ENCODE measurements around the gene FBXW2. TPM values are rescaled to one million over a fixed set of nuclear protein-coding genes. Genes with fewer than 3 reads are reported as not detected.

FBXW2 gene
- total RNA-seq, 2 experiments from 2014 or later, result 90.0 to 90.9 TPM

DNA sequence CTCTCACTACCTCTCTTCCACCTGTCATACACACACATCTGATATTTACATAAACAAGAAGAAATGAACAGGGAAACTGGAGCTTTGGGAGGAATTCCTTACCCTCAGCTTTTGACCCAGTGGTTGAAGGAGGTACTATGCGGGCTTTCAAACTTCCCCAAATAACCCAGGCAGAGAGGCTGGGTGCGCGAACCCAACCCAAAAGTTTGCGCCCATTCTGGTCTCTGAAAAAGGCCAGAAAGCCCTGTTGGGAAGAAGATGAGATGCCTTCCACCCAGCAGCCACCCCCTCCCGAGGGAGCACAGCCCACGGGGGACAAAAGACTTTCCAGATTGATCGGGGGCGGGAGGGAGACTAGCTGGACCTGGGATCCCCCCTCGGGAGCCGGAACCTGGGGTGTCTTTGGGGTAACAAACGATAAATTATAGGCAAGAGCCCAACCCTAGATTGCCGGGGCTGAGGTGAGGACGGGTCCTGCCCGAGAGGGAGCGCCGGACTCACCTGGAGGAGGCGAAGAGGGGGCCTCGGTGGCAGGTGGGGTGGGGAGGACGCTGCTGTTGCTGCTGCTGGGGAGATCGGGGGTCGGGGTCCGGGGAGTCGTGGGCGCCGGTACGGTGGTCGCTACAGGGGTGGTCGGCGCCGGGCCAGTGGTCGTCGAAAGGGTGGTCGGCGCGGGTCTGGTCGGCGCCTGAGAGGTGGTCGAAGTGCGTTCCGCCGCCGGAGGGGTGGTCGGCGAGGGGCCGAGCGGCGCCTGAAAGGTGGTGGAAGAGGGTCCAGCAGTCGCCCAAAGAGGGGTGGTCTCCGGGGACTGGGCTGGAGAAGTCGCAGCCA lies 79.7 kb downstream of the FBXW2 start:
- Mint-ChIP-seq H3K36me3 (ENCODE audit: low read depth) (no peaks in the 10 kb centered on the region), H3K27ac (peak overlapping the region; percentile 70), H3K4me1 (ENCODE audit: low read depth) (peaks cover 43% of the 10 kb centered on the region), H3K9me3 (ENCODE audit: insufficient read depth) (no peaks in the 10 kb centered on the region), H3K4me3 (peak overlapping the region; percentile 84), H3K27me3 (ENCODE audit: low read depth) (no peaks in the 10 kb centered on the region)
- no peak for DNase-seq
- ATAC-seq, result no peak
- POLR2A ChIA-PET, result interaction anchor here (0.6 to 0.9 kb wide), 2 partner anchors 134 to 776 kb away, joined by 3 to 5 read pairs; partner anchors contain the start of gene CDK5RAP2
- CTCF ChIA-PET, result interaction anchor here (0.8 to 1.4 kb wide), 2 partner anchors 16 to 346 kb away, joined by 3 read pairs; no protein-coding TSS in a partner anchor

DNA sequence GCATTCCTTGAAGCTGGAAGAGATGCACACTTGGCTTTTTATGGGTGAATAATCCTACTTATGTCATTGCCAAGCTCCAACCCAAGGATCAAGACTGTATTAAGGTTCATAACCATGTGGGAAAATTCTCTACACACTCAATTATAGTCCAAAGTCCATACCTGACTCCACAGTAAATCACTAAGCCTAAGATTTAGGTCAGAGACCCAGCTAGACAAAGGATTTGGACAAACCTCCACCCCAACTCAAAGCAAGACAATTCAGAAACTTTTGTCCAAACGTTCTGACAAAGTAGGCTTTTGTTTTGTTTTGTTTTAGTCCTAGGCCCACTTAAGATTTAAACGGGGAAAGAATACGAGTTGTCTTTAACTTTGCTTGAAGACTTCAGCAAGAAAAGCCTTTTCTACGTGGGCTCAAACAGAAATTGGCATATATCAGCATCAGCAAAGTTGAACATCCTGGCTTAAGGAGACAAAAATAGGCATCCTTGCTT lies 80.6 kb downstream of the FBXW2 start:
- CTCF ChIA-PET, result interaction anchor here (0.8 to 1.4 kb wide), 3 partner anchors 17 to 347 kb away, joined by 3 to 9 read pairs (median 3); no protein-coding TSS in a partner anchor
- POLR2A ChIA-PET, result interaction anchor here (0.5 to 0.9 kb wide), 3 partner anchors 133 to 777 kb away, joined by 3 to 5 read pairs (median 3); partner anchors contain the start of gene CDK5RAP2
- Mint-ChIP-seq H3K27ac (peak overlapping the region; percentile 70), H3K36me3 (ENCODE audit: low read depth) (no peaks in the 10 kb centered on the region), H3K27me3 (ENCODE audit: low read depth) (no peaks in the 10 kb centered on the region), H3K4me1 (ENCODE audit: low read depth) (peaks cover 43% of the 10 kb centered on the region), H3K9me3 (ENCODE audit: insufficient read depth) (no peaks in the 10 kb centered on the region), H3K4me3 (peak overlapping the region; percentile 84)
- no peak for DNase-seq
- ATAC-seq, result no peak

GRCh38 chr9:120711841-120712538 lies 81.2 kb downstream of the FBXW2 start:
- CTCF ChIA-PET, result interaction anchor here (0.5 to 1.5 kb wide), 4 partner anchors 18 to 364 kb away, joined by 3 to 9 read pairs (median 4); no protein-coding TSS in a partner anchor
- Mint-ChIP-seq H3K9me3 (ENCODE audit: insufficient read depth) (no peaks in the 10 kb centered on the region), H3K27ac (peak overlapping the region; percentile 47), H3K4me3 (peak overlapping the region; percentile 84), H3K27me3 (ENCODE audit: low read depth) (no peaks in the 10 kb centered on the region), H3K36me3 (ENCODE audit: low read depth) (no peaks in the 10 kb centered on the region), H3K4me1 (ENCODE audit: low read depth) (peaks cover 43% of the 10 kb centered on the region)
- DNase-seq, result no peak
- POLR2A ChIA-PET, result interaction anchor here (0.5 kb wide), 1 partner anchor 212 kb away, joined by 3 read pairs; no protein-coding TSS in a partner anchor
- ATAC-seq, result no peak

DNA sequence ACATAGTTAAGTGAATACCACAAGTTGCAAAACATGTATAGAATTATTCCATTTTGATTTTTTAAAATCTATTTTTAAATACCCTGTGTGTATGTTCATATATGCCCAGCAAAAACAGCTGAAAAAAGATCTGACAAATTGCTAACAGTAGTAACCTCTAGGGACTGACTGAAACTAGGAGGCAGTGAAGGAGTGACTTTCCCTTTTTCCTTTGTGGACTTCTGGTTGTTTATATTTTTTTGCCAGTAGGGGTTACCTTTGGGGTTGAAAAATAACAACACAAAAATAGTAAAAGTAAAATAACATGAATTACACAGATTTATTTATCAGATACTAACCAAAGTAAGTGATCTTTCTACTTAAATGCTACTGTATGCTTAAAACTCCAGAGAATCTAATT lies 81.9 kb downstream of the FBXW2 start:
- Mint-ChIP-seq H3K27me3 (ENCODE audit: low read depth) (no peaks in the 10 kb centered on the region), H3K27ac (no peak overlapping the region), H3K9me3 (ENCODE audit: insufficient read depth) (no peaks in the 10 kb centered on the region), H3K4me1 (ENCODE audit: low read depth) (peaks cover 43% of the 10 kb centered on the region), H3K36me3 (ENCODE audit: low read depth) (no peaks in the 10 kb centered on the region), H3K4me3 (no peak overlapping the region)
- ChIA-PET CTCF (interaction anchor here (0.5 to 1.5 kb wide), 2 partner anchors 30 to 365 kb away, joined by 3 to 5 read pairs; no protein-coding TSS in a partner anchor), POLR2A (no interaction called here)
- no peak for ATAC-seq
- DNase-seq, result no peak

DNA sequence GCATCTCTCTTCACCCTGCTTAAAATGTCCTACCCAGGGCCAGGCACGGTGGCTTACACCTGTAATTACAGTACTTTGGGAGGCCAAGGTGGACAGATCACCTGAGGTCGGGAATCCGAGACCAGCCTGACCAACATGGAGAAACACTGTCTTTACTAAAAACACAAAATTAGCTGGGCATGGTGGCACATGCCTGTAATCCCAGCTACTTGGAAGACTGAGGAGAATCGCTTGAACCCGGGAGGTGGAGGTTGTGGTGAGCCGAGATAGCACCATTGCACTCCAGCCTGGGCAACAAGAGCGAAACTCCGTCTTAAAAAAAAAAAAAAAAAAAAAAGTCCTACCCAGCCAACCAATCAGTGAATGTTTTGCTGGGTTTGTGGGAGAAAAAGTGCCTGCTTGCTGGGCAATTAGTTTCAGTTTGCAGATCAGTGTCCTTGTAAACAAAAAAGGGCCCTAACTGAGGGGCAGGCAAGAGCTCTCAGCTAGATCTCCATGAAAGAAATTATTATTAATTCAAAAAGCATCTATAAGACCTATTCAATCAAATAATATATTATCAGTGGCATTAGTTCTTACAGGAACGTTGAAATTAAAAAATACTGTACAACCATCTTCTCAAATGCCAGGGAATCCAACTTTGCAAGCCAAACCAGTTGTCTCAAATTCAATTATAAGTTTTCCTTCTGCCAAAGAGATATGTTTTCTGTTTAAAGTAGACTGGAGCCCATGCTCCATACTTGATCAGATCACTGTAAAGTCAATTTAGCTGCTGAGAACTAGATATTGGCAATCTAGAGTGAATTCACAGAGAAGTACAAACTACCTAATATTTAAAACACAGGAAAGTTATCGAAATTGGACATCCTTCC lies 82.9 kb downstream of the FBXW2 start:
- H3K4me1 Mint-ChIP-seq (ENCODE audit: low read depth), result peaks cover 43% of the 10 kb centered on the region
- ATAC-seq (no peak), DNase-seq (peak; percentile 39)
- no peaks in the 10 kb centered on the region for H3K9me3 Mint-ChIP-seq (ENCODE audit: insufficient read depth)
- no peaks in the 10 kb centered on the region for H3K27me3 Mint-ChIP-seq (ENCODE audit: low read depth)
- POLR2A ChIA-PET, result interaction anchor here (0.6 kb wide), 1 partner anchor 71 kb away, joined by 3 read pairs; no protein-coding TSS in a partner anchor
- H3K4me3 Mint-ChIP-seq, result peak overlapping the region; percentile 62
- CTCF ChIA-PET, result interaction anchor here (1.5 kb wide), 2 partner anchors 11 to 366 kb away, joined by 3 read pairs; no protein-coding TSS in a partner anchor
- no peaks in the 10 kb centered on the region for H3K36me3 Mint-ChIP-seq (ENCODE audit: low read depth)
- peak overlapping the region; percentile 68 for H3K27ac Mint-ChIP-seq

GRCh38 chr9:120708526-120709224 lies 84.5 kb downstream of the FBXW2 start:
- Mint-ChIP-seq H3K4me1 (ENCODE audit: low read depth) (peaks cover 39% of the 10 kb centered on the region), H3K36me3 (ENCODE audit: low read depth) (peaks cover 2% of the 10 kb centered on the region), H3K27ac (no peak overlapping the region), H3K4me3 (no peak overlapping the region), H3K9me3 (ENCODE audit: insufficient read depth) (no peaks in the 10 kb centered on the region), H3K27me3 (ENCODE audit: low read depth) (no peaks in the 10 kb centered on the region)
- DNase-seq (no peak), ATAC-seq (no peak)
- CTCF ChIA-PET, result interaction anchor here (0.9 to 1.9 kb wide), 2 partner anchors 11 to 13 kb away, joined by 3 to 8 read pairs; no protein-coding TSS in a partner anchor
- POLR2A ChIA-PET, result no interaction called here

DNA sequence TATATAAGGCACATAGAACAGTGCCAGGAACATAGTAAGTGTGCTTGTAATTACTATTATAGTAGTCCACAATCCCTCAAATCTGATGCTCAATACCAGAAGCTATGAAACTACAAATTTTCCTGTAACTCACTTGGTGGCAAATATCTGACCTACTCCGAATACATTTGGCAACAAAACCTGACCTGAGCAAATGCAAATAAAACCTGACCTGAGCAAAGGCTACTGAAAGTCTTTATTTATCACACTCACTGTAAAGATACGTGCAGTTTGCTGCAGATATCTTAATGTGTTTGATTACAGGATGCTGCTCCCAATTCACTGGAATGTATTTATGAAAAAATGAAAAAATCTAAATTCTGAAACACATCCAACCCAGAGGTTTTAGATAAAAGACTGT lies 86.0 kb downstream of the FBXW2 start:
- DNase-seq (no peak), ATAC-seq (no peak)
- no peaks in the 10 kb centered on the region for H3K9me3 Mint-ChIP-seq (ENCODE audit: insufficient read depth)
- no peak overlapping the region for H3K4me3 Mint-ChIP-seq
- peaks cover 2% of the 10 kb centered on the region for H3K36me3 Mint-ChIP-seq (ENCODE audit: low read depth)
- H3K4me1 Mint-ChIP-seq (ENCODE audit: low read depth), result peaks cover 25% of the 10 kb centered on the region
- H3K27ac Mint-ChIP-seq, result no peak overlapping the region
- POLR2A ChIA-PET, result no interaction called here
- CTCF ChIA-PET, result interaction anchor here (1.4 to 1.7 kb wide), 2 partner anchors 48 to 353 kb away, joined by 3 read pairs; no protein-coding TSS in a partner anchor
- no peaks in the 10 kb centered on the region for H3K27me3 Mint-ChIP-seq (ENCODE audit: low read depth)

Other genes starting within 250 kb of the FBXW2 start
- gene CDK5RAP2, start 213.2 kb downstream of the FBXW2 start, total RNA-seq, result 100 to 1,000 TPM; 107 to 124 TPM
- 1 to 10 TPM; 6.3 to 6.7 TPM for gene MEGF9, start 78.9 kb downstream of the FBXW2 start, total RNA-seq
- 10 to 100 TPM; 47.9 to 50.7 TPM for gene PSMD5, start 49.5 kb upstream of the FBXW2 start, total RNA-seq
- gene PHF19, start 83.8 kb upstream of the FBXW2 start, total RNA-seq, result 100 to 1,000 TPM; 273 to 290 TPM
- 10 to 100 TPM; 51.6 to 52.9 TPM for gene TRAF1, start 133.4 kb upstream of the FBXW2 start, total RNA-seq